Common myeloid progenitor, CD34-positive (primary cell): ENCODE data around the gene ARID3A.

ENCODE experiments used
- CTCF ChIA-PET: fragments of 350-600 bp; sonication (Branson Sonifier 250); formaldehyde crosslinking; loops from one replicate; lab custom pipeline; 2021; ENCODE audit warnings: antibody characterized with exemption; lab: Charles Lee
- POLR2A ChIA-PET: fragments of 350-600 bp; sonication (Branson Sonifier 250); formaldehyde crosslinking; loops from one replicate; lab custom pipeline; 2021; ENCODE audit warnings: antibody characterized with exemption; lab: Charles Lee
- DNase-seq, 3 donors: peaks; one replicate each; pipeline versions ENCODE4 v3.0.0 to v3.0.0-alpha.2; 2013
- H3K27ac ChIP-seq, 2 experiments: 1 replicate in 1 of 2; 2 replicates in 1 of 2; pipeline ENCODE4 v1.7.0; 2013; ENCODE audit warnings: inconsistent platforms in 2 of 2, low read length in 2 of 2, mild to moderate bottlenecking in 2 of 2, low read depth in 1 of 2, moderate library complexity in 1 of 2; ENCODE audit not compliant: severe bottlenecking in 2 of 2, insufficient read depth in 1 of 2, poor library complexity in 1 of 2
- H3K27me3 ChIP-seq, 5 experiments: replicated peaks in 2 of 5; 1 replicate in 3 of 5; 2 replicates in 2 of 5; pipeline versions ENCODE4 v1.6.1 to v1.7.0; 2013; ENCODE audit warnings: low read length in 4 of 5, mild to moderate bottlenecking in 2 of 5, moderate library complexity in 2 of 5, inconsistent platforms in 1 of 5; ENCODE audit not compliant: insufficient read depth in 5 of 5, control insufficient read depth in 4 of 5
- H3K36me3 ChIP-seq, 4 experiments: 1 replicate in 2 of 4; 2 replicates in 2 of 4; pipeline versions ENCODE4 v1.6.1 to v1.7.0; 2013; ENCODE audit warnings: low read length in 3 of 4, control low read depth in 1 of 4, mild to moderate bottlenecking in 1 of 4; ENCODE audit not compliant: control insufficient read depth in 4 of 4, insufficient read depth in 4 of 4
- H3K4me1 ChIP-seq, 4 experiments: 1 replicate in 3 of 4; 2 replicates in 1 of 4; pipeline versions ENCODE4 v1.6.1 to v1.7.1; 2013; ENCODE audit warnings: low read length in 3 of 4, mild to moderate bottlenecking in 3 of 4, control low read depth in 1 of 4, inconsistent platforms in 1 of 4, moderate library complexity in 1 of 4; ENCODE audit not compliant: control insufficient read depth in 4 of 4, insufficient read depth in 4 of 4; ENCODE audit errors: control extremely low read depth in 1 of 4
- H3K4me3 ChIP-seq, 7 experiments: 1 replicate in 4 of 7; 2 replicates in 3 of 7; pipeline versions ENCODE4 v1.5.1 to v1.7.0; 2013; ENCODE audit warnings: mild to moderate bottlenecking in 7 of 7, low read length in 6 of 7, moderate library complexity in 6 of 7, inconsistent platforms in 2 of 7, low read depth in 2 of 7, control low read depth in 1 of 7; ENCODE audit not compliant: insufficient read depth in 4 of 7, control insufficient read depth in 1 of 7; ENCODE audit errors: extremely low read depth in 1 of 7
- H3K9me3 ChIP-seq, 5 experiments: 1 replicate in 4 of 5; 2 replicates in 1 of 5; pipeline versions ENCODE4 v1.6.1 to v1.7.1; 2013; ENCODE audit warnings: low read length in 4 of 5, mild to moderate bottlenecking in 2 of 5, inconsistent platforms in 1 of 5, low read depth in 1 of 5, moderate library complexity in 1 of 5; ENCODE audit not compliant: control insufficient read depth in 4 of 5, insufficient read depth in 2 of 5; ENCODE audit errors: control extremely low read depth in 1 of 5
- WGBS: methylation state at CpG from one replicate; pipeline ENCODE4 v1.1.5; 2013; ENCODE audit not compliant: insufficient coverage; 5-methylcytosine and 5-hydroxymethylcytosine counted together

Gene ARID3A

DNA sequence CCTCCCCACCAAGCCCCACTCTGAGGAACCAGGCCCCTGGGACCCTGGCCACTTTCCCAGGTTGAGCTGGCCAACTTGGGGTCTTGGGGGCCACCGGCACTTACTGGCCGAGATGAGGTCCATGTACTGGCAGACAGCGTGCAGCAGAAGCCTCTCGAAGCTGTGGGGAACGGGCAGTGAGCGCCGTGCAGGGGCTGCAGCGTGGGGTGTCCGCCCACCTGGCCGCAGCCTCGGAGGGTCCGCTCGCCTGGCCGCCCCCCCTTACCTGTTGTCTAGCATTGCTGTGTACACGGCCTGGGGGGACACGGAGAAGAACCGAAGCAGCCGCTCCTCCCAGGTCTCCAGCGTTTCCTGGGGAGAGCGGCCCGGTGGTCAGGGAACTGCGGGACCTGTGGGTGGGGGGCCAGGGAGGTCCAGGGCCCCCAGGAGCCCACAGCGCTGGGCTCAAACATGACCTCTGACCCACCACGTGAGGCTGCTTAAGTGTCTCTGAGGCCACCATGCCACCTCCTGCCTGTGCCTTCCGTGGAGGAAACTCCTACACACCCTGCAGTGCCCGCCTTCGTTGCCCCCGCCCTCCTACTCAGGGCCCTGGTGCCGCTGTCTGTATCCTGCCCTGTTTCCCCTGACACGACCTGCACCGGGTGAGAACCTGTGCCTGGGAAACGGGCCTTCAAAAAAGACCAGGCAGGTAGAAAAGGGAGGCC, 26.3 kb upstream of the ARID3A start:
- 93% methylated on average over 30 of the region's 32 CpGs for WGBS
- Histone ChIP-seq H3K9me3 (no peaks in the 10 kb centered on the region), H3K4me1 (peaks cover 0 to 2% (median 0%) of the 10 kb centered on the region in 4 experiments), H3K36me3 (peaks cover 5 to 58% (median 26%) of the 10 kb centered on the region in 4 experiments), H3K27ac (no peak overlapping the region), H3K4me3 (no peak overlapping the region), H3K27me3 (no peaks in the 10 kb centered on the region)
- no peak for DNase-seq
- CTCF ChIA-PET = no interaction called here
- POLR2A ChIA-PET = no interaction called here

DNA sequence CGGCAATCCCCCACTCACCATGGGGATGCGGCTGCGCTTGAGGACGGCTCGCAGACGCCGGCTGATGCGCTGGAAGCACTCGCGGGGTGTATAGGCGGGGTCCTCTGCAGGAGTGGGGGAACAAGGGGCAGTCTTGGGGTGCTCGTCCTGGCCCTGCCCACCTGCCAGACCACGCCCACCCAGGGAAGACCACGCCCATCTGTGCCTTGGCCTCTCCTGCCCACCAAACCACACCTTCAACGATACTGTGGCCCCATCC, 25.9 kb upstream of the ARID3A start:
- POLR2A ChIA-PET = no interaction called here
- WGBS = 95% methylated on average over 13 of the region's 15 CpGs
- H3K9me3 ChIP-seq = no peaks in the 10 kb centered on the region
- H3K4me1 ChIP-seq = peaks cover 0 to 2% (median 0%) of the 10 kb centered on the region in 4 experiments
- no peak for DNase-seq
- no peak overlapping the region for H3K4me3 ChIP-seq
- H3K27me3 ChIP-seq = no peaks in the 10 kb centered on the region
- CTCF ChIA-PET = no interaction called here
- H3K36me3 ChIP-seq = peaks cover 5 to 58% (median 26%) of the 10 kb centered on the region in 4 experiments
- H3K27ac ChIP-seq = no peak overlapping the region

DNA sequence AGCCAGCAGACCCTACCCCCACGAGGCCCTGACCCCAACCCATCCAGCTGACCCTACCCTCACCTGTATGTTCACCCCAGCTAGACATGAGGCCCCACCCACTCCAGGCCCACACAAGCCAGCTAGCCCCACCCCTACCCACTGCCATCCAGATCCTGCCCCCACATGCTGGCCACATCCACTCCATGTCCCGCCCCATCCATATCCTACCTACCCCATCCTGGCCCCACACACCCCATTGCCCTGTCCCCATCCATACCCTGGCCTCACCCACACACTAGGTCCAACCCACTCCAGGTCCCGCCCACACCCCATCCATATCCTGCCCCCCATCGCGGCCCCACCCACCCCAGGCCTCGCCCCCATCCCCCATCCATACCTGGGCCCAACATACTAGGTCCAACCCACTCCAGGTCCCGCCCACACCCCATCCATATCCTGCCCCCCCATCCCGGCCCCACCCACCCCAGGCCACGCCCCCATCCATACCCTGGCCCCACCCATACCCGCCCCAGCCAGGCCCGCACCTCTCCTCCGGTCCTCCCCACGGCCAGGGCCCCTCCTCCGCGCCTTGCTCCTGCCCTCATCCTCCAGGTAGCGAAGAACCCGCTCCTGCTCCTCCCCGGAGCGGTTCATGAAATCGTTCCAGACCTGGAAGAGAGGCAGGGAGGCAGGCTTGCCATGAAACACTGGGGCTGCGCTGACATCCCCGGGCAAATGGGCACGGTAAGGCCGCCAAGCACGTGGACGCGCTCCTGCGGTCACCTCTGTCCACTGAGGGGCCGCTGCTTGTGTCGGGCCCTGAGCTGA, 25.3 kb upstream of the ARID3A start:
- H3K27me3 ChIP-seq = no peaks in the 10 kb centered on the region
- POLR2A ChIA-PET = no interaction called here
- no peak overlapping the region for H3K4me3 ChIP-seq
- peaks cover 0 to 2% (median 0%) of the 10 kb centered on the region in 4 experiments for H3K4me1 ChIP-seq
- CTCF ChIA-PET = no interaction called here
- no peaks in the 10 kb centered on the region for H3K9me3 ChIP-seq
- H3K36me3 ChIP-seq = peaks cover 5 to 58% (median 26%) of the 10 kb centered on the region in 4 experiments
- H3K27ac ChIP-seq = no peak overlapping the region
- WGBS = 94% methylated on average over 23 of the region's 30 CpGs
- peak in 2 of 3 donors; percentile 36 to 43 for DNase-seq

DNA sequence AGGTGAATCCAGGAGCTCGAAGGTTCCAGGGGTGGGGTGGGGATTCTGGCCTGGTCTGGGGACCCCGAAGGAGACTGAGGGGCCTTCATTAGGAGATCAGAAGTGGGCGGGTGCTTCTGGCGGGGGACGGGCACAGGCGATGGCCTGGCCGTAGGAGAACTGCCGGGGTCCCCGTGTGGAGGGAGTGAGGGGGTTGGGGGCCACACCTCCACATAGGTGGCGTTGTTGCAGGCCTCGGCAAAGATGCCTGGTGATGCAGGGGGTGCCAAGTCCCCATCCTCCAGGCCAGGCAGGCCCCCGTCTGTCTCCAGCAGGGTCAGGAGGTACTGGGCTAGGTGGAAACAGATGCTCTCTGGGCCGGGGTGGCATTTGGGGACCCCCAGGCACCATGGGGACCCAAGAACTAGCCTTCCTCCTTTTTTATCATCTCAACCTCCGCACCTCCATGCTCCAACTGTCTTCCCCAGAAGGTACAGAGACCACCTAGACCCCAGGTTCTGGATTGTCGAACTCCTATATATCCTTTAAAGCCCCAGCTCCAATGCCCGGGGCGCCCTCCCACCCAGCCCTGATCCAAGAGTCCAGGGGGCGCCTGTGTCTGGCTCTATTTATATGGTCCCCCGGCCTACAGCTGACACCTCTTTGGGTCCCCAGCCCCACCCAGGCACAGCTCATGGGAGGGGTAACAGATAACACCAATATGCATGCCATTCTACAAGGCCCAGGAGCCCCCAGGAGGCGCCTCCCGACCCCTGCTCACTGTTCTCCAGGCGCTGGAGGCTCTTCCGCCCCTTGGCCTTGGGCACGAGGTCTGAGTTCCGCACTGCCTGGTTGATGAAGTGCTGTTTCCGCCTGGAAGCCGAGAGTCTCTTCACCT, 24.4 kb upstream of the ARID3A start:
- CTCF ChIA-PET = interaction anchor here (1.5 kb wide), 1 partner anchor 18 kb away, joined by 3 read pairs; no protein-coding TSS in a partner anchor
- POLR2A ChIA-PET = no interaction called here
- H3K4me3 ChIP-seq = no peak overlapping the region
- H3K4me1 ChIP-seq = peaks cover 0 to 9% (median 5%) of the 10 kb centered on the region in 4 experiments
- no peak overlapping the region for H3K27ac ChIP-seq
- H3K9me3 ChIP-seq = no peaks in the 10 kb centered on the region
- DNase-seq = no peak
- peaks cover 5 to 52% (median 23%) of the 10 kb centered on the region in 4 experiments for H3K36me3 ChIP-seq
- WGBS = 97% methylated on average over 23 of the region's 27 CpGs
- no peaks in the 10 kb centered on the region for H3K27me3 ChIP-seq

DNA sequence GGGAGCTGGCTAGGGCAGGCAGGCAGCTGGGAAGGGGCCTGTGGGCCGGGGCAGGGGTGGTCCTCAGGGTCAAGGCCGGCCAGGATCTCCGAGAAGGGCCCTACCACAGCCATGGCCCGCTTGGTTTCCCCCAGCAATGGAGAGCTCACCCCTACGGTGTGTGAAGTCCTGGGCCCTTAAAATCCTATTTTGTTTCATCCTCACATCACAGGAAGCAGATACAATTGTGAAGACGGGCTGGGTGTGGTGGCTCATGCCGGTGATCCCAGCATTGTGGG, 23.8 kb upstream of the ARID3A start:
- peaks cover 5 to 46% (median 22%) of the 10 kb centered on the region in 4 experiments for H3K36me3 ChIP-seq
- no peak overlapping the region for H3K4me3 ChIP-seq
- WGBS = 91% methylated on average over 6 of the region's 7 CpGs
- no peak for DNase-seq
- ChIA-PET CTCF (interaction anchor here (1.5 kb wide), 1 partner anchor 18 kb away, joined by 3 read pairs; no protein-coding TSS in a partner anchor), POLR2A (no interaction called here)
- H3K4me1 ChIP-seq = peaks cover 0 to 15% (median 10%) of the 10 kb centered on the region in 4 experiments
- H3K9me3 ChIP-seq = no peaks in the 10 kb centered on the region
- H3K27me3 ChIP-seq = no peaks in the 10 kb centered on the region
- H3K27ac ChIP-seq = no peak overlapping the region

DNA sequence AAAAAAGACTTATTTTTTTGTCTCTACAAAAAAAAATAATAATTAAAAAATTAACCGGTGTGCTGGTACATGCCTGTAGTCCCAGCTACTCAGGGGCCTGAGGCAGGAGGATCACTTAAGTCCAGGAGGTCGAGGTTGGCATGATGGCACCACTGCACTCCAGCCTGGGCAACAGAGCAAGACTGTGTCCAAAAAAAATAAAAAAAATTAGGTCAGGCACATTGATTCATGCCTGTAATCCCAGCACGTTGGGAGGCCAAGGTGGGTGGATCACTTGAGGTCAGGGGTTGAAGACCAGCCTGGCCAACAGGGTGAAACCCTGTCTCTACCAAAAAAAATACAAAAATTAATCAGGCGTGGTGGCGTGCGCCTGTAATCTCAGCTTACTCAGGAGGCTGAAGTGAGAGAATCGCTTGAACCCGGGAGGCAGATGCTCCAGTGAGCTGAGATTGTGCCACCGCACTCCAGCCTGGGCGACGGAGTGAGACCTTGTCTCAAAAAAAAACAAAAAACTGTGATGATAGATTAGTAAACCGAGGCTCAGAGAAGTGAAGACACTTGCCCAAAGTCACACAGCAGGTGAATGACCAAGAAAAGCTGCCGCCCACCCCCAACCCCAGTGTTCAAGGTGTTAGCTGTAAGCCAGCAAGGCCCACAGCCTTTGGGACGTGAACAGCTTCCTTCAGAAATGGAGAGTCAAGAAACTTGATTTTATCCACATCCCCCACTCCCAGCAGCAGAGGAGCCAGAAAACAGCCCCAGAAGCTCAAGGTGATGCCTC, 23.2 kb upstream of the ARID3A start:
- POLR2A ChIA-PET = interaction anchor here (0.7 kb wide), 1 partner anchor 10 kb away, joined by 5 read pairs; no protein-coding TSS in a partner anchor

More for the DNA sequence above, 23.2 kb upstream of the ARID3A start:
- H3K4me1 ChIP-seq = peaks cover 1 to 21% (median 16%) of the 10 kb centered on the region in 4 experiments
- H3K27me3 ChIP-seq = no peaks in the 10 kb centered on the region
- DNase-seq = no peak
- H3K4me3 ChIP-seq = no peak overlapping the region
- peaks cover 5 to 40% (median 20%) of the 10 kb centered on the region in 4 experiments for H3K36me3 ChIP-seq
- no peaks in the 10 kb centered on the region for H3K9me3 ChIP-seq
- WGBS = over 99% methylated on average over 13 of the region's 14 CpGs
- CTCF ChIA-PET = interaction anchor here (1.5 kb wide), 1 partner anchor 17 kb away, joined by 3 read pairs; no protein-coding TSS in a partner anchor
- H3K27ac ChIP-seq = no peak overlapping the region
